HepG2 (cell line): ENCODE results near the gene SAP30. TPM values are rescaled to one million over a fixed set of nuclear protein-coding genes. Genes with fewer than 3 reads are reported as not detected.

ENCODE experiments used
- ATAC-seq: fragments of 200-7000 bp; cut with Tn5 transposase; 3 replicates; pipeline ENCODE4 v1.9.1; 2020; ENCODE audit warnings: mild to moderate bottlenecking, moderate library complexity
- BruUV-seq: library from RNA; stranded (reverse); fragments of 400-500 nt; replicated peaks from 2 replicates; lab custom pipeline; 2021; lab: Mats Ljungman, UMichigan
- CTCF ChIA-PET: fragments of 300-600 bp; formaldehyde crosslinking; extraction: SDS; loops from one replicate; lab custom pipeline; 2021; ENCODE audit warnings: low total read pairs, inconsistent platforms, low intra/inter-chr PET ratio; lab: Yijun Ruan, JAX
- POLR2A ChIA-PET: fragments of 350-600 bp; sonication (Branson Sonifier 250); formaldehyde crosslinking; loops from one replicate; lab custom pipeline; 2020; ENCODE audit warnings: antibody characterized with exemption, inconsistent platforms; lab: Yijun Ruan, JAX
- DNase-seq: peaks from one replicate; pipeline ENCODE4 v3.0.0-alpha.2; 2015; ENCODE audit warnings: low spot score
- FAIRE-seq: peaks from 3 replicates; lab custom pipeline; 2011; peaks lifted over from hg19 to GRCh38; lab: Jason Lieb, UNC
- H2AFZ ChIP-seq: one replicate; pipeline ENCODE4 v1.6.1; 2011; ENCODE audit warnings: low read length, inconsistent platforms
- H3K27ac ChIP-seq: fragments of 300-600 bp; 3 replicates; pipeline ENCODE4 v1.8.0; 2011; ENCODE audit warnings: mixed run types, mild to moderate bottlenecking, mixed read lengths, low read length, inconsistent platforms; ENCODE audit not compliant: insufficient read depth; ENCODE audit errors: extremely low read length
- H3K27me3 ChIP-seq, 2 experiments: fragments of 200-600 bp in 1 of 2; 2 replicates in 1 of 2; 3 replicates in 1 of 2; pipeline versions ENCODE4 v1.6.0 to v1.8.0; 2011; ENCODE audit warnings: low read length in 2 of 2, mild to moderate bottlenecking in 2 of 2, moderate library complexity in 2 of 2, inconsistent platforms in 1 of 2; ENCODE audit not compliant: insufficient read depth in 2 of 2, control insufficient read depth in 1 of 2
- H3K36me3 ChIP-seq, 2 experiments: fragments of 200-600 bp in 1 of 2; replicated peaks in 1 of 2; 2 replicates in 1 of 2; 3 replicates in 1 of 2; pipeline versions ENCODE4 v1.5.1 to v1.8.0; 2011; ENCODE audit warnings: low read length in 2 of 2, inconsistent platforms in 1 of 2; ENCODE audit not compliant: insufficient read depth in 2 of 2, control insufficient read depth in 1 of 2
- H3K4me1 ChIP-seq: 2 replicates; pipeline ENCODE4 v1.5.1; 2012; ENCODE audit warnings: low read length, inconsistent platforms; ENCODE audit not compliant: insufficient read depth
- H3K4me2 ChIP-seq: 2 replicates; pipeline ENCODE4 v1.6.0; 2011; ENCODE audit warnings: low read depth, low read length, inconsistent platforms
- H3K4me3 ChIP-seq, 3 experiments: fragments of 200-600 bp in 1 of 3; sonication (generic), shearing (Covaris generic) in 1 of 3; replicated peaks in 1 of 3; 2 replicates each; pipeline ENCODE4 v1.5.1; 2011 to 2016; ENCODE audit warnings: low read length in 3 of 3, inconsistent platforms in 2 of 3, low read depth in 2 of 3, mild to moderate bottlenecking in 2 of 3, control low read depth in 1 of 3, mixed read lengths in 1 of 3; ENCODE audit not compliant: insufficient read depth in 1 of 3
- H3K79me2 ChIP-seq: one replicate; pipeline ENCODE4 v1.6.1; 2011; ENCODE audit warnings: low read length, inconsistent platforms; ENCODE audit not compliant: insufficient read depth
- H3K9ac ChIP-seq: 2 replicates; pipeline ENCODE4 v1.6.0; 2011; ENCODE audit warnings: mild to moderate bottlenecking, low read depth, low read length, inconsistent platforms; ENCODE audit not compliant: insufficient read depth
- H3K9me3 ChIP-seq: 2 replicates; pipeline ENCODE4 v1.5.1; 2012; ENCODE audit warnings: mild to moderate bottlenecking, low read length
- H4K20me1 ChIP-seq: 2 replicates; pipeline ENCODE4 v1.6.0; 2011; ENCODE audit warnings: inconsistent platforms, mild to moderate bottlenecking, low read length, moderate library complexity; ENCODE audit not compliant: insufficient read depth
- JUND ChIP-seq: sonication (generic); formaldehyde crosslinking; IDR thresholded peaks from 2 replicates; pipeline ENCODE4 v1.8.0; 2022; ENCODE audit warnings: mild to moderate bottlenecking, missing genetic modification reagents
- MAF1 ChIP-seq: sonication (generic); formaldehyde crosslinking; IDR thresholded peaks from 2 replicates; pipeline ENCODE4 v1.5.0; 2020; ENCODE audit warnings: missing genetic modification reagents, borderline replicate concordance
- MATR3 ChIP-seq: sonication (generic); formaldehyde crosslinking; IDR thresholded peaks from 2 replicates; pipeline ENCODE4 v1.4.0; 2020; ENCODE audit warnings: missing genetic modification reagents
- MZF1 ChIP-seq: sonication (generic); formaldehyde crosslinking; IDR thresholded peaks from 2 replicates; pipeline ENCODE4 v1.8.1; 2023; ENCODE audit warnings: mild to moderate bottlenecking, missing genetic modification reagents, borderline replicate concordance
- RARA ChIP-seq: IDR thresholded peaks from 2 replicates; pipeline ENCODE4 v1.6.1; 2016; ENCODE audit warnings: missing genetic modification reagents, missing compliant biosample characterization
- TAF1 ChIP-seq: sonication (generic); formaldehyde crosslinking; IDR thresholded peaks from 2 replicates; pipeline ENCODE4 v1.4.0; 2020; ENCODE audit warnings: missing genetic modification reagents
- ZNF12 ChIP-seq: sonication (generic); formaldehyde crosslinking; IDR thresholded peaks from 2 replicates; pipeline ENCODE4 v1.5.0; 2020; ENCODE audit warnings: missing genetic modification reagents
- ZNF343 ChIP-seq: sonication (generic); formaldehyde crosslinking; IDR thresholded peaks from 2 replicates; pipeline ENCODE4 v1.4.0; 2020; ENCODE audit warnings: mild to moderate bottlenecking, missing genetic modification reagents
- ZNF382 ChIP-seq: sonication (generic); formaldehyde crosslinking; IDR thresholded peaks from 2 replicates; pipeline ENCODE4 v1.5.0; 2020; ENCODE audit warnings: missing genetic modification reagents, mild to moderate bottlenecking, borderline replicate concordance
- ZNF510 ChIP-seq: sonication (generic); formaldehyde crosslinking; IDR thresholded peaks from 2 replicates; pipeline ENCODE4 v1.4.0; 2020; ENCODE audit warnings: low read depth, mild to moderate bottlenecking, missing genetic modification reagents
- WGBS: methylation state at CpG from one replicate; pipeline ENCODE4 v1.1.6; 2017; ENCODE audit warnings: low lambda C conversion rate; 5-methylcytosine and 5-hydroxymethylcytosine counted together
- in situ Hi-C: cut with HindIII; loops from 2 replicates; pipeline ENCODE4 v1.10.0; 2017; ENCODE audit warnings: low pct_unique_long_range_greater_than_20kb; ENCODE audit not compliant: extremely low pct_ligation_motif_present
- intact Hi-C: fragments of 100-400 bp; cut with micrococcal nuclease; formaldehyde crosslinking; loops from one replicate; pipeline ENCODE4 v1.10.0; 2022; ENCODE audit not compliant: unreplicated experiment
- polyA plus RNA-seq, 8 experiments: library from polyadenylated mRNA; depleted of rRNA in 3 of 8; stranded (reverse) in 7 of 8; unstranded in 1 of 8; fragments of >200 nt; fragmentation: Illumina TruSeq in 4 of 8; extraction: Trizol in 4 of 8; gene quantifications; 2 replicates each; pipeline versions ENCODE4 v1.2.1 to v1.2.3, GENCODE V29; 2011 to 2016; ENCODE audit warnings: low read depth in 4 of 8, missing spikeins in 1 of 8, mixed read lengths in 1 of 8; ENCODE audit not compliant: insufficient read depth in 1 of 8
- total RNA-seq, 5 experiments: library from RNA; depleted of rRNA; stranded (reverse); fragments of >200 nt; fragmentation: Illumina TruSeq; extraction: Trizol; gene quantifications; 2 replicates each; pipeline ENCODE4 v1.2.3, GENCODE V29; 2016; ENCODE audit warnings: low read depth in 1 of 5
- TF ChIP-seq, protein P1 (sequence below): sonication (generic); formaldehyde crosslinking; IDR thresholded peaks from 2 replicates; pipeline ENCODE4 v1.8.0; 2022; ENCODE audit warnings: mild to moderate bottlenecking, missing genetic modification reagents, moderate library complexity

Gene SAP30
- total and polyA plus RNA-seq, 2 of the 13 experiments (the other 11 are each of a cell fraction or from before 2014, with no cell fraction given) = 14.2 to 25.1 TPM

DNA sequence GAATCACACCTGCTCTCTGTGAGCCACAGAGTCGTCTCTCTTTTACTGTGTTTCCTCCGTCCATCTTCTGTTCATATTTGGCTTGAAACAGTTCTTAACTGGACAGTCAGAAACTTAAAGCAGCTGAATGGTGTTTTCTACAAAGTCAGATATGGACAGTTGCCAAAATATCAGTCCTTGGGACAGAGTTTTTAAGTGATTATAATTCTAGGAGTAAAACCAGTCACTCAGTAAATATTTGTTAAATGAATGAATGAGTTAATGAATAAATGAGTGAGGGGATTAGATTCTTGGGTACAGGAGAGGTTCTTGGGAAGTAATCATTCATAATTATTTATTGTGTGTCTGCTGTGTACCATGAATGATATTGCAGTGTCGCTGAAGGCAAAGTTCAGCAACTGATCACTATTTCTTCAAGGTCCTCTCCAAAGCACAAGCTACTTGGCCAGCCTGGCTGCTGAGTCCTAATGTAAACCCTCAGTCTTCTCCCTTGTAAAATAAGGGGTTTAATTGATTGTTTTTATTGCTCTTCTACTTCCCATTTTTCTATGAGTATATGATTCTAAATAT, 33.6 kb downstream of the SAP30 start:
- no peak overlapping the region for H3K4me3 ChIP-seq
- WGBS = 41% methylated on average over 3 of the region's 3 CpGs
- in situ Hi-C loops (loop anchor here (25.0 kb wide), 1 partner anchor 392 kb away; no protein-coding TSS in a partner anchor), intact Hi-C loops (no loop called here)
- no TSS peak for BruUV-seq
- ATAC-seq (no peak), FAIRE-seq (no peak), DNase-seq (no peak)
- POLR2A ChIA-PET = no interaction called here
- H3K27ac ChIP-seq = no peak overlapping the region
- H3K9me3 ChIP-seq = no peaks in the 10 kb centered on the region
- H3K9ac ChIP-seq = no peak overlapping the region
- H3K36me3 ChIP-seq = no peaks in the 10 kb centered on the region
- TF ChIP-seq ZNF510 (CRISPR knock-in tag) = no peak
- no peak for TF ChIP-seq MATR3 (CRISPR knock-in tag)
- TF ChIP-seq MAF1 (CRISPR knock-in tag) = no peak
- TF ChIP-seq TAF1 (CRISPR knock-in tag) = no peak
- no peak for TF ChIP-seq ZNF12
- no peak for TF ChIP-seq RARA (CRISPR knock-in tag)
- TF ChIP-seq JUND (CRISPR knock-in tag) = no peak
- TF ChIP-seq ZNF382 (CRISPR knock-in tag) = no peak
- TF ChIP-seq MZF1 = no peak
- TF ChIP-seq, protein P1, sequence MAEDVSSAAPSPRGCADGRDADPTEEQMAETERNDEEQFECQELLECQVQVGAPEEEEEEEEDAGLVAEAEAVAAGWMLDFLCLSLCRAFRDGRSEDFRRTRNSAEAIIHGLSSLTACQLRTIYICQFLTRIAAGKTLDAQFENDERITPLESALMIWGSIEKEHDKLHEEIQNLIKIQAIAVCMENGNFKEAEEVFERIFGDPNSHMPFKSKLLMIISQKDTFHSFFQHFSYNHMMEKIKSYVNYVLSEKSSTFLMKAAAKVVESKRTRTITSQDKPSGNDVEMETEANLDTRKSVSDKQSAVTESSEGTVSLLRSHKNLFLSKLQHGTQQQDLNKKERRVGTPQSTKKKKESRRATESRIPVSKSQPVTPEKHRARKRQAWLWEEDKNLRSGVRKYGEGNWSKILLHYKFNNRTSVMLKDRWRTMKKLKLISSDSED (CRISPR knock-in tag) = no peak
- TF ChIP-seq ZNF343 (CRISPR knock-in tag) = no peak
- H3K4me2 ChIP-seq = no peak overlapping the region
- no peak overlapping the region for H2AFZ ChIP-seq
- no peaks in the 10 kb centered on the region for H4K20me1 ChIP-seq
- H3K4me1 ChIP-seq = no peaks in the 10 kb centered on the region
- no peaks in the 10 kb centered on the region; a peak in 1 of 5 replicates for H3K27me3 ChIP-seq
- no peaks in the 10 kb centered on the region for H3K79me2 ChIP-seq
- CTCF ChIA-PET = no interaction called here
